Stimulated activated CD8-positive, alpha-beta memory T cell treated with anti-CD3 and anti-CD28 coated beads, Interleukin-4, amount 100 ng/mL, for 24 hours (primary cell): Measurements from ENCODE around the gene SERAC1.
"Not testable (repeated sequence)": the region's sequence is repeated elsewhere in the genome, so short reads cannot be mapped to it uniquely, and the experiment has no call there.

Experiments used
- DNase-seq: peaks from one replicate; pipeline ENCODE4 v3.0.0-alpha.2; 2020; ENCODE audit warnings: low read depth

The SERAC1 gene

GRCh38 chr6:158174024-158174423, 6.0 kb upstream of the SERAC1 start:
- DNase-seq, result no peak

- DNase-seq, result no peak
These were observed 3.9 kb upstream of the SERAC1 start for GRCh38 chr6:158172001-158172400.

GRCh38 chr6:158170656-158171081, 2.6 kb upstream of the SERAC1 start:
- no peak for DNase-seq

GRCh38 chr6:158169634-158170033, 1.6 kb upstream of the SERAC1 start:
- not testable (repeated sequence) for DNase-seq

- no peak for DNase-seq
These were observed 2.1 kb downstream of the SERAC1 start for GRCh38 chr6:158165919-158166416.

GRCh38 chr6:158164579-158165170, 3.4 kb downstream of the SERAC1 start:
- DNase-seq, result no peak

GRCh38 chr6:158161566-158162254, 6.4 kb downstream of the SERAC1 start:
- no peak for DNase-seq

- no peak for DNase-seq
These were observed 7.0 kb downstream of the SERAC1 start for GRCh38 chr6:158160932-158161539.

GRCh38 chr6:158158748-158159147, 9.3 kb downstream of the SERAC1 start:
- DNase-seq, result no peak

- no peak for DNase-seq
These were observed 9.9 kb downstream of the SERAC1 start for GRCh38 chr6:158158123-158158522.

GRCh38 chr6:158157064-158157764, 10.8 kb downstream of the SERAC1 start:
- no peak for DNase-seq

- DNase-seq, result no peak
These were observed 13.2 kb downstream of the SERAC1 start for GRCh38 chr6:158154816-158155215.

- no peak for DNase-seq
These were observed 14.5 kb downstream of the SERAC1 start for GRCh38 chr6:158153576-158153975.

- no peak for DNase-seq
These were observed 15.4 kb downstream of the SERAC1 start for GRCh38 chr6:158152659-158153058.

- not testable (repeated sequence) for DNase-seq
These were observed 16.0 kb downstream of the SERAC1 start for GRCh38 chr6:158152025-158152424.

- no peak for DNase-seq
These were observed 17.4 kb downstream of the SERAC1 start for GRCh38 chr6:158150701-158151100.

- no peak for DNase-seq
These were observed 18.4 kb downstream of the SERAC1 start for GRCh38 chr6:158149641-158150040.

GRCh38 chr6:158143700-158144099, 24.4 kb downstream of the SERAC1 start:
- no peak for DNase-seq

- DNase-seq, result no peak
These were observed 25.3 kb downstream of the SERAC1 start for GRCh38 chr6:158142789-158143188.

GRCh38 chr6:158131926-158132325, 36.1 kb downstream of the SERAC1 start:
- DNase-seq, result no peak

GRCh38 chr6:158125271-158125670, 42.8 kb downstream of the SERAC1 start:
- DNase-seq, result no peak

- no peak for DNase-seq
These were observed 43.8 kb downstream of the SERAC1 start for GRCh38 chr6:158124288-158124687.

- no peak for DNase-seq
These were observed 46.0 kb downstream of the SERAC1 start for GRCh38 chr6:158122048-158122447.
